ENCODE results near the gene ZNF267.

- TF ChIP-seq CTCF (IDR thresholded peaks at IDR 0.05; ENCODE audit: insufficient read depth, low read length, poor library complexity, severe bottlenecking): peak; percentile 64
- TF ChIP-seq EZH2phosphoT487 (conservative IDR thresholded peaks at IDR 0.05; ENCODE audit: low read length): no peak
These were observed 4.9 kb upstream of the ZNF267 start for GRCh38 chr16:31868691-31869167.
